ENCODE data around the gene HEATR1. TPM values are rescaled to one million over a fixed set of nuclear protein-coding genes. Genes with fewer than 3 reads are reported as not detected.

The HEATR1 gene
- total RNA-seq, 1 experiment from 2014 or later: 27.6 TPM

- POLR2A ChIA-PET (ENCODE audit: unreplicated experiment): no interaction called here
- Histone ChIP-seq H3K79me2 (ENCODE audit: low read length) (no peaks in the 10 kb centered on the region), H3K36me3 (ENCODE audit: low read depth, low read length) (no peaks in the 10 kb centered on the region), H4K20me1 (ENCODE audit: low read length) (no peaks in the 10 kb centered on the region), H3K9me2 (replicated peaks; ENCODE audit: low read length) (no peaks in the 10 kb centered on the region), H3K4me3 (ENCODE audit: low read length) (no peak overlapping the region), H3K9me3 (ENCODE audit: low read length) (no peaks in the 10 kb centered on the region), H2AFZ (ENCODE audit: low read length) (no peak overlapping the region), H3F3A (ENCODE audit: low read length, unreplicated experiment) (no peaks in the 10 kb centered on the region), H3K27ac (ENCODE audit: low read length) (no peak overlapping the region), H3K27me3 (ENCODE audit: low read length) (peaks cover 26% of the 10 kb centered on the region), H3K9ac (ENCODE audit: low read length) (no peak overlapping the region), H3K4me1 (ENCODE audit: insufficient read depth, low read length) (no peaks in the 10 kb centered on the region), H3K4me2 (ENCODE audit: low read length) (no peak overlapping the region)
- DNase-seq (no peak), ATAC-seq (no peak)
- intact Hi-C loops (cut with micrococcal nuclease): loop anchor here (10.0 kb wide), 1 partner anchor 156 kb away; no protein-coding TSS in a partner anchor
- BruUV-seq (replicated peaks): no TSS peak
- CTCF ChIA-PET: no interaction called here
- TF ChIP-seq CTCF (conservative IDR thresholded peaks at IDR 0.05; ENCODE audit: low read depth, low read length) (no peak), EZH2 (IDR thresholded peaks at IDR 0.05; ENCODE audit: low read length, unreplicated experiment) (no peak), EZH2phosphoT487 (IDR thresholded peaks at IDR 0.05; ENCODE audit: borderline replicate concordance, low read length) (no peak)
Observed at GRCh38 chr1:236618507-236618906, 14.2 kb upstream of the HEATR1 start.

- no peak for DNase-seq
- TF ChIP-seq EZH2 (IDR thresholded peaks at IDR 0.05; ENCODE audit: low read length, unreplicated experiment) (no peak), CTCF (conservative IDR thresholded peaks at IDR 0.05; ENCODE audit: low read depth, low read length) (no peak), EZH2phosphoT487 (IDR thresholded peaks at IDR 0.05; ENCODE audit: borderline replicate concordance, low read length) (no peak)
- Histone ChIP-seq H3K4me2 (ENCODE audit: low read length) (no peak overlapping the region), H3K4me3 (ENCODE audit: low read length) (no peak overlapping the region), H3K79me2 (ENCODE audit: low read length) (no peaks in the 10 kb centered on the region), H3K9ac (ENCODE audit: low read length) (no peak overlapping the region), H3K27me3 (ENCODE audit: low read length) (peaks cover 40% of the 10 kb centered on the region), H3K4me1 (ENCODE audit: insufficient read depth, low read length) (no peaks in the 10 kb centered on the region), H3K27ac (ENCODE audit: low read length) (no peak overlapping the region), H3F3A (ENCODE audit: low read length, unreplicated experiment) (no peaks in the 10 kb centered on the region), H3K9me2 (replicated peaks; ENCODE audit: low read length) (no peaks in the 10 kb centered on the region), H3K36me3 (ENCODE audit: low read depth, low read length) (no peaks in the 10 kb centered on the region), H4K20me1 (ENCODE audit: low read length) (no peaks in the 10 kb centered on the region), H3K9me3 (ENCODE audit: low read length) (no peaks in the 10 kb centered on the region), H2AFZ (ENCODE audit: low read length) (no peak overlapping the region)
- no TSS peak for BruUV-seq (replicated peaks)
- no peak for ATAC-seq
- POLR2A ChIA-PET (ENCODE audit: unreplicated experiment): no interaction called here
- CTCF ChIA-PET: no interaction called here
- intact Hi-C loops (cut with micrococcal nuclease): loop anchor here (10.0 kb wide), 1 partner anchor 159 kb away; no protein-coding TSS in a partner anchor
Observed at GRCh38 chr1:236615399-236616148, 11.3 kb upstream of the HEATR1 start.

GRCh38 chr1:236612349-236612748 lies 8.0 kb upstream of the HEATR1 start:
- CTCF ChIA-PET: no interaction called here

More at GRCh38 chr1:236612349-236612748, 8.0 kb upstream of the HEATR1 start:
- DNase-seq (no peak), ATAC-seq (no peak)
- peaks cover 30% of the 10 kb centered on the region for H3K27me3 ChIP-seq (ENCODE audit: low read length)
- H3K4me3 ChIP-seq (ENCODE audit: low read length): no peak overlapping the region
- no peaks in the 10 kb centered on the region for H3K9me3 ChIP-seq (ENCODE audit: low read length)
- TF ChIP-seq EZH2 (IDR thresholded peaks at IDR 0.05; ENCODE audit: low read length, unreplicated experiment) (no peak), CTCF (conservative IDR thresholded peaks at IDR 0.05; ENCODE audit: low read depth, low read length) (no peak), EZH2phosphoT487 (IDR thresholded peaks at IDR 0.05; ENCODE audit: borderline replicate concordance, low read length) (no peak)
- no peaks in the 10 kb centered on the region for H3K9me2 ChIP-seq (replicated peaks; ENCODE audit: low read length)
- H2AFZ ChIP-seq (ENCODE audit: low read length): no peak overlapping the region
- no peaks in the 10 kb centered on the region for H3F3A ChIP-seq (ENCODE audit: low read length, unreplicated experiment)
- H4K20me1 ChIP-seq (ENCODE audit: low read length): no peaks in the 10 kb centered on the region
- no TSS peak for BruUV-seq (replicated peaks)
- H3K4me2 ChIP-seq (ENCODE audit: low read length): no peak overlapping the region
- no peaks in the 10 kb centered on the region for H3K4me1 ChIP-seq (ENCODE audit: insufficient read depth, low read length)
- no peak overlapping the region for H3K27ac ChIP-seq (ENCODE audit: low read length)
- H3K9ac ChIP-seq (ENCODE audit: low read length): no peak overlapping the region
- intact Hi-C loops (cut with micrococcal nuclease): loop anchor here (10.0 kb wide), 1 partner anchor 162 kb away; no protein-coding TSS in a partner anchor
- no peaks in the 10 kb centered on the region for H3K36me3 ChIP-seq (ENCODE audit: low read depth, low read length)
- H3K79me2 ChIP-seq (ENCODE audit: low read length): no peaks in the 10 kb centered on the region
- POLR2A ChIA-PET (ENCODE audit: unreplicated experiment): no interaction called here

Measured in PC-3 (cell line).